Breast epithelium (tissue), 3 donors: ENCODE results near the gene LRRC15.

Experiments used
- CTCF ChIP-seq, 3 donors: fragments of 450-650 bp; IDR thresholded peaks; one replicate each; pipeline ENCODE4 v1.5.1; 2016 to 2017; ENCODE audit warnings: antibody characterized with exemption in 3 of 3, mild to moderate bottlenecking in 3 of 3, moderate library complexity in 3 of 3
- POLR2A ChIP-seq: fragments of 450-650 bp; IDR thresholded peaks from one replicate; pipeline ENCODE4 v1.6.1; 2016; ENCODE audit warnings: antibody characterized with exemption, mild to moderate bottlenecking, moderate library complexity
- POLR2AphosphoS5 ChIP-seq, 3 donors: sonication (generic); formaldehyde crosslinking; IDR thresholded peaks; one replicate each; pipeline ENCODE4 v1.6.1; 2017; ENCODE audit warnings: antibody characterized with exemption in 3 of 3

GRCh38 chr3:194373028-194373427 lies 3.5 kb upstream of the LRRC15 start:
- TF ChIP-seq CTCF (IDR thresholded peaks at IDR 0.05) (no peak), POLR2A (no peak), POLR2AphosphoS5 (IDR thresholded peaks at IDR 0.05) (no peak)
